ENCODE results near the gene KLHL14.

Gene KLHL14, protein sequence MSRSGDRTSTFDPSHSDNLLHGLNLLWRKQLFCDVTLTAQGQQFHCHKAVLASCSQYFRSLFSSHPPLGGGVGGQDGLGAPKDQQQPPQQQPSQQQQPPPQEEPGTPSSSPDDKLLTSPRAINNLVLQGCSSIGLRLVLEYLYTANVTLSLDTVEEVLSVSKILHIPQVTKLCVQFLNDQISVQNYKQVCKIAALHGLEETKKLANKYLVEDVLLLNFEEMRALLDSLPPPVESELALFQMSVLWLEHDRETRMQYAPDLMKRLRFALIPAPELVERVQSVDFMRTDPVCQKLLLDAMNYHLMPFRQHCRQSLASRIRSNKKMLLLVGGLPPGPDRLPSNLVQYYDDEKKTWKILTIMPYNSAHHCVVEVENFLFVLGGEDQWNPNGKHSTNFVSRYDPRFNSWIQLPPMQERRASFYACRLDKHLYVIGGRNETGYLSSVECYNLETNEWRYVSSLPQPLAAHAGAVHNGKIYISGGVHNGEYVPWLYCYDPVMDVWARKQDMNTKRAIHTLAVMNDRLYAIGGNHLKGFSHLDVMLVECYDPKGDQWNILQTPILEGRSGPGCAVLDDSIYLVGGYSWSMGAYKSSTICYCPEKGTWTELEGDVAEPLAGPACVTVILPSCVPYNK
- long read RNA-seq: 0 reads

DNA sequence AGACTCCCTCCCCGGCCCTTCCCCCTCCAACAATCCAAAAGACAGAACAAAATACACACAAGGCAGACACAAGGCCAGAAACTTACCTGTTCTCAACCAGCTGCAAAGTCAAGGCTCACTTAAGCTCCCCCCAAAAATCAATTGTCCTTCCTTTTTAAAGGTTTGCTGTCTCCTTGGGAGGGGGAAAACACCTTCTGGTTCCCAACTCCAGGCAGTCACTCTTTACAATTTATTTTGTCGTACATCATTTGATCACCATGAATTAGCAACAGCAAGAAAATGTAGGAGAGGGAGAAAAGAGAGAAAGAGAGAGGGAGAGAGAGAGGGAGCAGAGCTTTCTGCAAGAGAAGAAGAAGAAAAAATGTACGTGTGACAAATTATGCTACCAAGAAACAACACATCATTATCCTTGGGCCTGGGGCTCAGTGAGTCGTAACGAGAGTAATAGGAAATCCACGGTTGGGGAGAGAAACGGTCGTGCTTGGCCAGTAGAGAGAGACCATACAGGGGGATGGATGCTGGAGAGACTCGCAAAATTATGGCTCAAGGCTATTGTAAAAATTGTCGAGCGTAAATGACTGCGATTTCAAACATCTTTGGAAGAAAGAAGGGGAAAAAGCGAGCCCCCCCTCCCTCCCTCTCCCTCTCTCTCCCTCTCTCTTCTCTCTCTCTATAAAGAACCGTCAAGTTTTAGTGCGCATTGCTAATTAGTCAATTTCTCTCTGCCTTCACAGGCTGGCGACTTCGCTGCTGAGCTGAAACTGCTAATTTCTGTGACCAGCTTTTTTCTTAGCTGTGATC, at the start of gene KLHL14:
Gene KLHL14, minus strand, starts transcription at position 443 of the 801 bp plus-strand sequence. CDS start 2,432 bp downstream, outside the sequence.
- TF ChIP-seq GABPA (IDR thresholded peaks at IDR 0.05; ENCODE audit: low read depth) (no peak), SPI1 (IDR thresholded peaks at IDR 0.05; ENCODE audit: borderline replicate concordance, low read depth) (no peak)
- TF ChIP-seq, protein P1, sequence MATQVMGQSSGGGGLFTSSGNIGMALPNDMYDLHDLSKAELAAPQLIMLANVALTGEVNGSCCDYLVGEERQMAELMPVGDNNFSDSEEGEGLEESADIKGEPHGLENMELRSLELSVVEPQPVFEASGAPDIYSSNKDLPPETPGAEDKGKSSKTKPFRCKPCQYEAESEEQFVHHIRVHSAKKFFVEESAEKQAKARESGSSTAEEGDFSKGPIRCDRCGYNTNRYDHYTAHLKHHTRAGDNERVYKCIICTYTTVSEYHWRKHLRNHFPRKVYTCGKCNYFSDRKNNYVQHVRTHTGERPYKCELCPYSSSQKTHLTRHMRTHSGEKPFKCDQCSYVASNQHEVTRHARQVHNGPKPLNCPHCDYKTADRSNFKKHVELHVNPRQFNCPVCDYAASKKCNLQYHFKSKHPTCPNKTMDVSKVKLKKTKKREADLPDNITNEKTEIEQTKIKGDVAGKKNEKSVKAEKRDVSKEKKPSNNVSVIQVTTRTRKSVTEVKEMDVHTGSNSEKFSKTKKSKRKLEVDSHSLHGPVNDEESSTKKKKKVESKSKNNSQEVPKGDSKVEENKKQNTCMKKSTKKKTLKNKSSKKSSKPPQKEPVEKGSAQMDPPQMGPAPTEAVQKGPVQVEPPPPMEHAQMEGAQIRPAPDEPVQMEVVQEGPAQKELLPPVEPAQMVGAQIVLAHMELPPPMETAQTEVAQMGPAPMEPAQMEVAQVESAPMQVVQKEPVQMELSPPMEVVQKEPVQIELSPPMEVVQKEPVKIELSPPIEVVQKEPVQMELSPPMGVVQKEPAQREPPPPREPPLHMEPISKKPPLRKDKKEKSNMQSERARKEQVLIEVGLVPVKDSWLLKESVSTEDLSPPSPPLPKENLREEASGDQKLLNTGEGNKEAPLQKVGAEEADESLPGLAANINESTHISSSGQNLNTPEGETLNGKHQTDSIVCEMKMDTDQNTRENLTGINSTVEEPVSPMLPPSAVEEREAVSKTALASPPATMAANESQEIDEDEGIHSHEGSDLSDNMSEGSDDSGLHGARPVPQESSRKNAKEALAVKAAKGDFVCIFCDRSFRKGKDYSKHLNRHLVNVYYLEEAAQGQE (IDR thresholded peaks at IDR 0.05; ENCODE audit: insufficient replicate concordance, low read depth): no peak
- Histone ChIP-seq H3K27ac (replicated peaks) (no peak within 1 kb of the TSS), H3K27me3 (ENCODE audit: insufficient read depth, poor library complexity, severe bottlenecking) (peaks cover 51% of the 10 kb centered on the region), H3K4me3 (replicated peaks; ENCODE audit: insufficient read depth, low read length) (no peak within 1 kb of the TSS)
- no peak for DNase-seq (ENCODE audit: low read depth in 1 of 2, low spot score in 1 of 2)

DNA sequence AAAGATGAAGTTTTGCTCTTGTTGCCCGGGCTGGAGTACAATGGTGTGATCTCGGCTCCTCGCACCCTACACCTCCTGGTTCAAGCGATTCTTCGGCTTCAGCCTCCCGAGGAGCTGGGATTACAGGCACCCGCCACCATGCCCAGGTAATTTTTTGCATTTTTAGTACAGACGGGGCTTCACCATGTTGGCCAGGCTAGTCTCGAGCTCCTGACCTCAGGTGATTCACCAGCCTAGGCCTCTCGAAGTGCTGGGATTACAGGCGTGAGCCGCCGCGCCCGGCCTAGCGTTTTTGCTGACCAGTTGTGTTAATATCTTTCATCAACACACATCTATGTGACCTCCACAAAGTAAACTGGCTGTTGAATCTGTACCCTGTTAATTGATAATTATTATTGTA, 49.4 kb upstream of the KLHL14 start:
- TF ChIP-seq, protein P1 (IDR thresholded peaks at IDR 0.05; ENCODE audit: insufficient replicate concordance, low read depth): no peak
- TF ChIP-seq POLR2AphosphoS5 (IDR thresholded peaks at IDR 0.05; ENCODE audit: low read depth) (no peak), SPI1 (IDR thresholded peaks at IDR 0.05; ENCODE audit: borderline replicate concordance, low read depth) (no peak), GABPA (IDR thresholded peaks at IDR 0.05; ENCODE audit: low read depth) (no peak)
- TF ChIP-seq, protein P2, sequence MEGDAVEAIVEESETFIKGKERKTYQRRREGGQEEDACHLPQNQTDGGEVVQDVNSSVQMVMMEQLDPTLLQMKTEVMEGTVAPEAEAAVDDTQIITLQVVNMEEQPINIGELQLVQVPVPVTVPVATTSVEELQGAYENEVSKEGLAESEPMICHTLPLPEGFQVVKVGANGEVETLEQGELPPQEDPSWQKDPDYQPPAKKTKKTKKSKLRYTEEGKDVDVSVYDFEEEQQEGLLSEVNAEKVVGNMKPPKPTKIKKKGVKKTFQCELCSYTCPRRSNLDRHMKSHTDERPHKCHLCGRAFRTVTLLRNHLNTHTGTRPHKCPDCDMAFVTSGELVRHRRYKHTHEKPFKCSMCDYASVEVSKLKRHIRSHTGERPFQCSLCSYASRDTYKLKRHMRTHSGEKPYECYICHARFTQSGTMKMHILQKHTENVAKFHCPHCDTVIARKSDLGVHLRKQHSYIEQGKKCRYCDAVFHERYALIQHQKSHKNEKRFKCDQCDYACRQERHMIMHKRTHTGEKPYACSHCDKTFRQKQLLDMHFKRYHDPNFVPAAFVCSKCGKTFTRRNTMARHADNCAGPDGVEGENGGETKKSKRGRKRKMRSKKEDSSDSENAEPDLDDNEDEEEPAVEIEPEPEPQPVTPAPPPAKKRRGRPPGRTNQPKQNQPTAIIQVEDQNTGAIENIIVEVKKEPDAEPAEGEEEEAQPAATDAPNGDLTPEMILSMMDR (IDR thresholded peaks at IDR 0.05; ENCODE audit: insufficient read depth, low read length): no peak
- Histone ChIP-seq H3K27me3 (ENCODE audit: insufficient read depth, poor library complexity, severe bottlenecking) (no peaks in the 10 kb centered on the region), H3K27ac (replicated peaks) (no peak overlapping the region), H3K4me3 (replicated peaks; ENCODE audit: insufficient read depth, low read length) (no peak overlapping the region)
- no peak for DNase-seq (ENCODE audit: low read depth in 1 of 2, low spot score in 1 of 2)

DNA sequence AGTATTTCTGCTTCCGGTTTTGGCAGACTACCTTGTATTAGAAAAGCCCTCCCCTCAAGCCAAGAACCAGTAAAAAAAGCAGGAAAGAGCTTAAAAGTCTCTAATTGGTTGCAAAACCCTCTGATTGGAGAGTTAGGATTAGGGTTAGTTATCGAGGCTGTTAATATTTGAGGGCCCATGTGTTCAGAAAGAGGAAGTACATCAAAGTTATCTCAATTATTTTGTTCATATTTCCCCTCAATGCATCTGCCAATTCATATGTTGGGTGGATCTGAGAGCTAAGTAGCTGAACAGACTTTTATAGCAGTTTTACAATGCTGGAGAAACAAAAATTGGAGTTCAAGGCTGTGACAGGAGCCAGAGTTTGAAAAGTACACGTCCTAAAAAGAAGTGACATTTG, 43.1 kb upstream of the KLHL14 start:
- H3K4me3 ChIP-seq (replicated peaks; ENCODE audit: insufficient read depth, low read length): no peak overlapping the region
- no peaks in the 10 kb centered on the region for H3K27me3 ChIP-seq (ENCODE audit: insufficient read depth, poor library complexity, severe bottlenecking)
- no peak for TF ChIP-seq GABPA (IDR thresholded peaks at IDR 0.05; ENCODE audit: low read depth)
- TF ChIP-seq SPI1 (IDR thresholded peaks at IDR 0.05; ENCODE audit: borderline replicate concordance, low read depth): no peak
- TF ChIP-seq, protein P1 (IDR thresholded peaks at IDR 0.05; ENCODE audit: insufficient replicate concordance, low read depth): no peak
- TF ChIP-seq, protein P2 (IDR thresholded peaks at IDR 0.05; ENCODE audit: insufficient read depth, low read length): no peak
- DNase-seq (ENCODE audit: low read depth in 1 of 2, low spot score in 1 of 2): no peak
- H3K27ac ChIP-seq (replicated peaks): no peak overlapping the region
